ENCODE results near the gene HECW1.

DNA sequence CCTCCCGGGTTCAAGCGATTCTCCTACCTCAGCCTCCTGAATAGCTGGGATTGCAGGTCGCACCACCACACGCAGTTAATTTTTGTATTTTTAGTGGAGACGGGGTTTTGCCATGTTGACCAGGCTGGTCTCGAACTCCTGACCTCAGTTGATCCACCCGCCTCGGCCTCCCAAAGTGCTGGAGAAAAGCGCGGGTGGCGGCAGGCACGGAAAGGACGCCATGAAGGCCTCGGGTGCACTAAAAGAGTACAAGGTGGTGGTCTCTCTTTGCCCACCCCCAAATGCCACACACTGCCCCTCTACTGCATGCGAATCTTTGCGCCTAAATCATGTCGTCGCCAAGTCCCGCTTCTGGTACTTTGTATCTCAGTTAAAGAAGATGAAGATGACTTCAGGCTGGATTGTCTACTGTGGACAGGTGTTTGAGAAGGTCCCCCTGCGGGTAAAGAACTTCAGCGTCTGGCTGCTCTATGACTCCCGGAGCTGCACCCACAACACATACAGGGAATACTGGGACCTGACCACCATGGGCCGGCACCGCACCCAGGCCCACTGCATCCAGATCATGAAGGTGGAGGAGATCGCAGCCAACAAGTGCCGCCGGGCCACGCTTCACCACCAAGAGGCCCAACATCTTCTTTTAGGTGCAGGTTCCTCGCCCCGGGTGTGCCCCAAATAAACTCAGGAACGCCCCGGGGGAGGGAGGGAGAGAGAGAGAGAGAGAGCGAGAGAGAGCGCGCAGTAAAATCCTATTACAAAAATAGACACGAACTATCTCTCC is 161.7 kb downstream of the HECW1 start:
- TF ChIP-seq L3MBTL2 (conservative IDR thresholded peaks at IDR 0.05) (no peak), FOXM1 (IDR thresholded peaks at IDR 0.05; ENCODE audit: borderline replicate concordance) (no peak), LEF1 (IDR thresholded peaks at IDR 0.05; ENCODE audit: borderline replicate concordance) (no peak), BHLHE40 (IDR thresholded peaks at IDR 0.05; ENCODE audit: borderline replicate concordance) (no peak), ARNT (IDR thresholded peaks at IDR 0.05) (no peak), HDGF (IDR thresholded peaks at IDR 0.05; ENCODE audit: borderline replicate concordance) (no peak), NFRKB (IDR thresholded peaks at IDR 0.05) (no peak)
- TF ChIP-seq, protein P1, sequence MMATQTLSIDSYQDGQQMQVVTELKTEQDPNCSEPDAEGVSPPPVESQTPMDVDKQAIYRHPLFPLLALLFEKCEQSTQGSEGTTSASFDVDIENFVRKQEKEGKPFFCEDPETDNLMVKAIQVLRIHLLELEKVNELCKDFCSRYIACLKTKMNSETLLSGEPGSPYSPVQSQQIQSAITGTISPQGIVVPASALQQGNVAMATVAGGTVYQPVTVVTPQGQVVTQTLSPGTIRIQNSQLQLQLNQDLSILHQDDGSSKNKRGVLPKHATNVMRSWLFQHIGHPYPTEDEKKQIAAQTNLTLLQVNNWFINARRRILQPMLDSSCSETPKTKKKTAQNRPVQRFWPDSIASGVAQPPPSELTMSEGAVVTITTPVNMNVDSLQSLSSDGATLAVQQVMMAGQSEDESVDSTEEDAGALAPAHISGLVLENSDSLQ (IDR thresholded peaks at IDR 0.05) = no peak

Data from HEK293T (cell line).